Activated CD4-positive, alpha-beta T cell treated with anti-CD3 and anti-CD28 coated beads, Interleukin-2, amount 50 U/mL, for 48 hours (primary cell): ENCODE measurements around the gene LRRC8B.
A peak's percentile ranks its signal among the peaks of the same experiment; 100 is the strongest.
"Not testable (repeated sequence)": the region's sequence is repeated elsewhere in the genome, so short reads cannot be mapped to it uniquely, and the experiment has no call there.

Source experiments
- DNase-seq, 2 experiments: peaks; one replicate each; pipeline ENCODE4 v3.0.0-alpha.2; 2020

Gene LRRC8B

GRCh38 chr1:89525169-89525855 lies 683 bp downstream of the LRRC8B start:
- peak; percentile 39 to 51 for DNase-seq

- no peak for DNase-seq
Measured at GRCh38 chr1:89527256-89527655, 2.6 kb downstream of the LRRC8B start.

GRCh38 chr1:89527750-89528381 lies 3.2 kb downstream of the LRRC8B start:
- no peak for DNase-seq

GRCh38 chr1:89528382-89528780 lies 3.8 kb downstream of the LRRC8B start:
- DNase-seq = no peak

GRCh38 chr1:89529196-89529595 lies 4.6 kb downstream of the LRRC8B start:
- DNase-seq = no peak

GRCh38 chr1:89530444-89531089 lies 5.9 kb downstream of the LRRC8B start:
- no peak for DNase-seq

GRCh38 chr1:89531480-89532139 lies 7.0 kb downstream of the LRRC8B start:
- no peak for DNase-seq

GRCh38 chr1:89532228-89532627 lies 7.6 kb downstream of the LRRC8B start:
- no peak for DNase-seq

- no peak for DNase-seq
Measured at GRCh38 chr1:89532866-89533265, 8.2 kb downstream of the LRRC8B start.

- DNase-seq = no peak
Measured at GRCh38 chr1:89535537-89535936, 10.9 kb downstream of the LRRC8B start.

- DNase-seq = peak; percentile 34 to 42
Measured at GRCh38 chr1:89536555-89537341, 12.1 kb downstream of the LRRC8B start.

GRCh38 chr1:89538361-89538760 lies 13.7 kb downstream of the LRRC8B start:
- no peak for DNase-seq

- no peak for DNase-seq
Measured at GRCh38 chr1:89539128-89539527, 14.5 kb downstream of the LRRC8B start.

GRCh38 chr1:89540406-89540970 lies 15.9 kb downstream of the LRRC8B start:
- peak; percentile 41 to 55 for DNase-seq

- DNase-seq = no peak
Measured at GRCh38 chr1:89542345-89542744, 17.7 kb downstream of the LRRC8B start.

GRCh38 chr1:89543632-89544031 lies 19.0 kb downstream of the LRRC8B start:
- DNase-seq = not testable (repeated sequence)

- peak; percentile 26 to 50 for DNase-seq
Measured at GRCh38 chr1:89545264-89546038, 20.8 kb downstream of the LRRC8B start.

GRCh38 chr1:89546082-89546889 lies 21.7 kb downstream of the LRRC8B start:
- no peak for DNase-seq

GRCh38 chr1:89546934-89547562 lies 22.4 kb downstream of the LRRC8B start:
- DNase-seq = no peak

- peak; percentile 33 to 37 for DNase-seq
Measured at GRCh38 chr1:89547563-89548116, 23.0 kb downstream of the LRRC8B start.
